Measurements from ENCODE around the gene SUPT3H.
"Not testable (repeated sequence)": the region's sequence is repeated elsewhere in the genome, so short reads cannot be mapped to it uniquely, and the experiment has no call there.

Gene SUPT3H

DNA sequence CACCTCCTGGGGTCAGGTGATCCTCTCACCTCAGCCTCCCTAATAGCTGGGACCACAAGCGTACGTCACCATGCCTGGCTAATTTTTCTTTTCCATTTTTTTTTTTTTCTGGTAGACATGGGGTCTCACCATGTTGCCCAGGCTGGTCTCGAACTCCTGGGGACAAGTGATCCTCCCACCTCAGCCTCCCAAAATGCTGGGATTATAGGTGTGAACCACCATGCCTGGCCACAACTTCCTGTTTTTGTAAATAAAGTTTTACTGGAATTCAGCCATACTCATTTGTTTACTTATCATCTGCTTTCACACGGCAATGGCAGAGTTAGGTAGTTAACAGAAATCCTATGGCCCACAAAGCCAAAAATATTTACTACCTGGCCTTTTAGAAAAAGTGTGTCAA lies 57.4 kb downstream of the SUPT3H start:
- no peak for DNase-seq

DNA sequence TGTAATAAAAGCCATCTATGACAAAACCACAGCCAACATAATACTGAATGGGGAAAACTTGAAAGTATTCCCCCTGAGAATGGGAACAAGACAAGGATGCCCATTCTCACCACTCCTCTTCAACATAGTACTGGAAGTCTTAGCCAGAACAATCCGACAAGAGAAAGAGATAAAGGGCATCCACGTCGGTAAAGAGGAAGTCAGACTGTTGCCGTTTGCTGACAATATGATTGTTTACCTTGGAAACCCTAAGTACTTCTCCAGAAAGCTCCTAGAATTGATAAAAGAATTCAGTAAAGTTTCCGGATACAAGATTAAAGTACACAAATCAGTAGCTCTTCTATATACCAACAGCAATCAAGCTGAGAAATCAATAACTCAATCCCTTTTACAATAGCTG lies 63.6 kb downstream of the SUPT3H start:
- DNase-seq: no peak

DNA sequence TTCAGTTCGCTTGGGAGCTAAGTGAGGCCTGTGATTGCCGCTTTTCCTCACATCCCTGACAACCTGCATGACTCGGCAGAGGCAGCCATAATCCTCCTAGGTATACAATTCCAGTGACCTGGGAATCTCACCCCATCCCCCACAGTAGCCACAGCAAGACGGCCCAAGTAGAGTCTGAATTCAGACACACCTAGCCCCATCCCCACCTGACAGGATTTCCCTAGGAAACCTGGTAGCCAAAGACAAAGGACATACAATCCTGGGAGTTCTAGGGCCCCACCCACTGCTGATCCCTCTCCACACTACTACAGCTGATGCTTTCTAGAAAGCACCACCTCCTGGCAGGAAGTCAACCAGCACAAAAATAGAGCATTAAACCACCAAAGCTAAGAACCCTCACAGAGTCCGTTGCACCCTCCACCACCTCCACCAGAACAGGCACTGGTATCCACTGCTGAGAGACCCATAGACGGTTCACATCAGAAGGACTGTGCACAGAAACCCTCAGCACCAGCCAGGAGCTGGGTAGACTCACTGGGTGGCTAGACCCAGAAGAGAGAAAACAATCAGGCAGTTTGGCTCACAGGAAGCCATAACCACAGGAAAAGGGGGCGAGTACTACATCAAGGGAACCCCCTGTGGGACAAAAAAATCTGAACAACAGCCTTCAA lies 67.5 kb downstream of the SUPT3H start:
- no peak for DNase-seq

DNA sequence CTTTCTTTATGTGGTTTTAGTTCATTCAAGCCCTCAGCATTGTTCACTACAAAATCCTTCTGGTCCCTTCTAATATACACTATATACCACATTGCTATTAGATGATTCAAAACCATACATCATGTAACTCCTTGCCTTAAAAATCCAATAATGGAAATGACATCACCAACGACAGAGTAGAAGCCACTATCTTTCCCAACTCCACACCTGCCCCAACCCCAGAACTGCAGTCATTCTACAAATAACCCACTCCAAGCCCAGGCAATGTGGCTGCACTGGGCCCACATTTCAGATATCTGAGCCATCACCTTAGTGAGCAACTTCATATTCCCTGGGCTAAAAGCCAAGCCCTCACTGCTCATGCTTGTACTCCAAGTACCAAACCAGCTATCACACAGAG lies 72.2 kb downstream of the SUPT3H start:
- no peak for DNase-seq

DNA sequence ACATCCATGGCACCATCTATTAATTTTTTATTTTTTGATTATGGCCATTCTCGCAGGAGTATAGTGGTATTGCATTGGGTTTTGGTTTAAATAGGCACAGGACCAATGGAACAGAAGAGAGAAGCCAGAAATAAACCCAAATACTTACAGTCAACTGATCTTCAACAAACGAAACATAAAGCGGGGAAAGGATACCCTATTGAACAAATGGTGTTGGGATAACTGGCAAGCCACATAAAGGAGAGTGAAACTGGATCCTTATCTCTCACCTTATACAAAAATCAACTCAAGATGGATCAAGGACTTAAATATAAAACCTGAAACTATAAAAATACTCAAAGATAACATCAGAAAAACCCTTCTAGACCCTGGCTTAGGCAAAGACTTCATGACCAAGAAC lies 74.9 kb downstream of the SUPT3H start:
- DNase-seq: no peak

DNA sequence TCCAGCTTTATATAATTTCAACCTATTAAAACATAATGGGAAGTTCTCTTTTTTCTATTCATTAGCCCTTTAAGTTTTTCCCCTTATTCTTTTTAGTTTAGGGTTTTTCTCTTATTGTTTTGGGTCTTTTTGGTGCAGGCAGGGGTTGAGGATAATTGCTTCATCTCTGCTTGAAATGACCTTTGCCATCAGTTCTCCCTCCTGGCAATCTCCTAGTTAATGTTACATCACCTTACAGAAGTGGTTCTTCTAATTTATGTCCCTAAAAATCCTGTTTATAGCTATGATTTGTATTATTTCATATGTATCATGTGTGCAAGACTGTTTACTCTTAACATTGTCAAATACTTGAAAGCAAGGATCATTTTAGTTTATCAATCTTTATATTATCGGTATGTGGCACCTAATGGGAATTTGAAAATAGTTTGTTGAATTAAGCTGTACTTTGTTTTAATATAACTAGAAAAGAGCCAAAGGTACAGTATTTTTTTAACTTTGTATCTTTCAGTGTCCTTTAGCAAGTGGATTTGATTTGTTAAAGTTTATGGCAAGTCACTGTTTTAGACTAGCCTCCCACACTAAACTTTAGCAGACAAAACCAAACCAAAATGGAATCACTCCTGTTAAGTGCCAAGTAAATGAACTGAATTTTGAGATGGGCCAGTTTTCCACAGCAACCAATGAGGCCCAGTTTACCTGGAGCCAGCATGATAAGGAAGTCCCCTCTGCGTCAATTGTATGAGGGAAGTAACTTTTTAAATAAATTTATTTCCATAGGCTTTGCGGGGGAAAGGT lies 76.2 kb downstream of the SUPT3H start:
- DNase-seq: no peak

DNA sequence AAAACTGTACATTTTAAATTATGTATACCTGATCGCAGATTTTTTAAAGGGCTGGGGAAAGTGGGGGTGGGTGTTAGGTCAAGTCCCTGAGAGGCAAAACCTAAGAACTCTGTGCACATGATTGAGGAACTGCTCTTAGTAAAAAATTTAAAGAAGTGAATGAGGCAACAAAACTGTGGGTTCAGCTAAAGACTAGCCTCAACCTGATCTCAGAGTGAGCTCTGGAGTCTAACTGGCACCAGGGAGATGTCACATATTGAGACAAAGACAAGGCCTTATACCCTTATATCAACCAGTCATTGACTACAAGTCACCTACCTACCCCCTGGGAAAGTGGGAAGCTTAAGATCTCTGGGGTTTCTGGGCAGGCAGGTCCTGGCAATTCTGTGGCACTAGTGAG lies 77.0 kb downstream of the SUPT3H start:
- DNase-seq: no peak

DNA sequence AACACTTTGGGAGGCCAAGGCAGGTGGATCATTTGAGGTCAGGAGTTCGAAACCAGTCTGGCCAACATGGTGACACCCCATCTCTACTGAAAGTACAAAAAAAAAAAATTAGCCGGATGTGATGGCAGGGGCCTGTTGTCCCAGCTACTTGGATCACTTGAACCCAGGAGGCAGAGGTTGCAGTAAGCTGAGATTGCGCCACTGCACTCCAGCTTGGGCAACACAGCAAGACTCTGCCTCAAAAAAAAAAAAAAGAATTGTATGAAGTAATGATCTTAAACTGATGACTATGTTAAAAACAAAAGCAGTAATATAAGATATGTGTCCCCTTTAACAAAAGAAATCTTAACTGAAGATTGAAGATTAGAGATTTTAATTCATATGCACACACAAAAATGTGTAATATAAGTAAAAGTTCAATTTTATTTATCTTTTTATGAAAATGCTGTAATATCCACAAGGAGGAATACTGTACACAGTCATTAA lies 78.6 kb downstream of the SUPT3H start:
- no peak for DNase-seq

DNA sequence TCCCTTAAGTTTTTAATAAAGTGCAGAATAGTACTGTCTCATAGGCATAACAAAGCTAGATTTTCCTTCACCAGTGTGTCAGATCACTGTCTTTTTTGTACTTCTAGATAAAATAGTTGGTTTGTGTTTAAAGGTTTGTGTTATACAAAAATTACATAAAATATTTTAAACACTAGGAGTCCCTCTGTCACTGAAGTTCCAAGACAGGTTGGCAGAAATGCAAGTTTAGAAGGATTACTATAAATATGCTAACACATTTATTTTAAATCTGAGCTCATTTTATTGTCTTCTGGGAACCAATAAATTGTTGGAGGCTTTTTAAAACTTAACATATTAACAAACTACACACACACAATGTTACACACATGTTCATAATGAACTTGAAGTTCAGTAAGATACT lies 80.4 kb downstream of the SUPT3H start:
- no peak for DNase-seq

DNA sequence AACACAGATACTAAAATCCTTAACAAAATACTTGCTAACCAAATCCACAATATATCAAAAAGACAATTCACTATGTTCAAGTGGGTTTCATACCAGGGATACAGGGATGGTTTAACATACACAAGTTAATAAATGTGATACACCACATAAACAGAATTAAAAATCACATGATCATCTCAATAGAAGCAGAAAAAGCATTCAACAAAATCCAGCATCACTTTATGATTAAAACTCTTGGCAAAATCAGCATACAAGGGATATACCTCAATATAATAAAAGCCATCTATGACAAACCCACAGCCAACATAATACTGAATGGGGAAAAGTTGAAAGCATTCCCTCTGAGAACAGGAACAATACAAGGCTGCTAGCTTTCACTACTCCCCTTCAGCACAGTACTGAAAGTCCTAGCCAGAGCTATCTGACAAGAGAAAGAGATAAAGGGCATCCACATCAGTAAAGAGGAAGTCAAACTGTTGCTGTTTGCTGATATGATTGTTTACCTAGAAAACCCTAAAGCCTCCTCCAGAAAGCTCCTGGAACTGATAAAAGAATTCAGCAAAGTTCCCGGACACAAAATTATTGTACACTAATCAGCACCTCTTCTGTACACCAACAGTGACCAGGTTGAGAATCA lies 83.6 kb downstream of the SUPT3H start:
- DNase-seq: not testable (repeated sequence)

DNA sequence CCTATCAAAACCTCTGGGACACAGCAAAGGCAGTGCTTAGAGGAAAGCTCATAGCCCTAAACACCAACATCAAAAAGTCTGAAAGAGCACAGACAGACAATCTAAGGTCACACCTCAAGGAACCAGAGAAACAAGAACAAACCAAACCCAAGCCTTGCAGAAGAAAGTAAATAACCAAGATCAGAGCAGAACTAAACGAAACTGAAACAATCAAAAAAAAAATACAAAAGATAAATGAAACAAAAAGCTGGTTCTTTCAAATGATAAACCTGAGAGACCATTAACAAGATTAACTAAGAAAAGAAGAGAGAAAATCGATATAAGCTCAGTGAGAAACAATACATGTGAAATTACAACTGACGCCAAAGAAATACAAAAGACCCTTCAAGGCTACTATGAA lies 84.4 kb downstream of the SUPT3H start:
- DNase-seq: no peak

DNA sequence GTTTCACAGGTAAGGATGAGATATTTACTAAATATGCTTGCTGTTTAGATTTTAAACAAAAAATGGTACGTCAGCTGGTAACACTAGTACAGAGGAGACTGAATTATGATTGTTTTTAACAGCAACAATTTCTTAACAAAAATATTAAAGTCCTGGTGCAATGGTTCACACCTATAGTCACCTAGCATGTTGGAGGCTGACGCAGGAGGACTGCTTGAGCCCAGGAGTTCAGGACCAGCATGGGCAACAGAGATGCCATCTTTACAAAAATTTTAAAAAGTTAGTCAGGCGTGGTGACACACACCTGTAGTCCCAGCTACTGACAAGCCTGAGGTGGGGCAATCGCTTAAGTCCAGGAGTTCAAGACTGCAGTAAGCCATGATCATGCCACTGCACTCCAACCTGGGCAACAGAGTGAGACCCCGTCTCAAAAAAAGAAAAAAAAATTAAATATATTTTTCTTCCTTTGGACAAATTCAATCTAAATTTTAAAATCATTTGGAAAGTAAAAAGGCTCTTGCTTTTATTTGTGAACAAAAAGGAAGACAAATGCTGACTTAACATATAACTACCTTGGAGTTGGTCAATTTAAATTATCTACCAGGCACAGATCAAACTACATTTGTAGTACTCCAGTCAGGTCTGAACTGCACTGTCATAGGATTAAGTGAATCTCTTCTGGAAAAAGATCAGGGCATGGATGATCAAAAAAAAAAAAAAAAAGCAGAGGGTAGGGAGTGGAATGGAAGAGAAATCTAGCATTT lies 87.8 kb downstream of the SUPT3H start:
- DNase-seq: no peak

DNA sequence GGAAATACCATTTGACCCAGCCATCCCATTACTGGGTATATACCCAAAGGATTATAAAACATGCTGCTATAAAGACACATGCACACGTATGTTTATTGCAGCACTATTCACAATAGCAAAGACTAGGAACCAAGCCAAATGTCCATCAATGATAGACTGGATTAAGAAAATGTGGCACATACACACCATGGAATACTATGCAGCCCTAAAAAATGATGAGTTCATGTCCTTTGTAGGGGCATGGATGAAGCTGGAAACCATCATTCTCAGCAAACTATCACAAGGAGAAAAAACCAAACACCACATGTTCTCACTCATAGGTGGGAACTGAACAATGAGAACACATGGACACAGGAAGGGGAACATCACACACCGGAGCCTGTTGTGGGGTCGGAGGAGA lies 91.0 kb downstream of the SUPT3H start:
- DNase-seq: not testable (repeated sequence)

DNA sequence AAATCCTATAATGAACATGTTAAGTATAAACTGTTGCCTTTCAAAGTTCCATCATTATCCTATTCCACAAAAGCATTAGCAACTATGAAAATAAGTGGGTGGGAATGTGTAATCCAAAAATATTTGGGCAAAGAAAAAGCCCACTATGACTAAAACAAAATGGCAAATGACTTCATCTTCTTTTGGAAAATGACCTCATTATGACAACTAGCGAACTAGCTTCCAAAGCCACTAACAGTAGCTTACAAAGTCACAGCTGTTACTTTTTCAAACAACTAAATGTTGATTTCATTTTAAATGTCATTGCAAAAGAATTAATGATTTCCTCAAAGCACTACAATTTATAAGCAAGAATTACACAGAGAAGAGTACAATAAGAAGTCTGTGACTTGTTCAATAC lies 99.4 kb downstream of the SUPT3H start:
- no peak for DNase-seq

DNA sequence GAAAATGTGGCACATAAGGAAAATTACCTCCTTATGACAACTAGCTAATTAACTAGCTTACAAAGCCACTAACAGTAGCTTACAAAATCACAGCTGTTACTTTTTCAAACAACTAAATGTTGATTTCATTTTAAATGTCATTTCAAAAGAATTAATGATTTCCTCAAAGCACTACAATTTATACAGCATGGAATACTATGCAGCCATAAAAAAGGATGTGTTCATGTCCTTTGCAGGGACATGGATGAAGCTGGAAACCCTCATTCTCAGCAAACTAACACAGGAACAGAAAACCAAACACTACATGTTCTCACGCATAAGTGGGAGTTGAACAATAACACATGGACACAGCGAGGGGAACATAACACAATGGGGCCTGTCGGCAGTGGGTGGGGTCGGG lies 100.0 kb downstream of the SUPT3H start:
- DNase-seq: not testable (repeated sequence)

DNA sequence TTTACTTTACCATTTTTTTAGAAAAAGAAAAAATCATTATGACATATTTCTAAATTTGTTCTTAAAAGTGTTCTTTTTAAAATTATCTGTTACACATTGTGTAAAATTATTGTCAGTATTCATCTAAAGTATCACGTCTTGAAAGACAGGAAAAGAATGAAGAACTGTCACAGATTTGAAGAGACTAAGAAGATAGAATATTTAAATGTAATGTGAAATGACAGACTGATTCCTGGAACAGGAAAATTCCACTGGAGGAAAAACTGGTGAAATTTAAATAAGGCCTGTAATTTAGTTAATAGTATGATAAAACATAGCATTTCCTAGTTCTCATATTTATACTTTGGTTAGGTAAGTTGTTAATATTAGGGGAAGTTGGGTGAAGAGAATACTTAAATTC lies 102.4 kb downstream of the SUPT3H start:
- no peak for DNase-seq

DNA sequence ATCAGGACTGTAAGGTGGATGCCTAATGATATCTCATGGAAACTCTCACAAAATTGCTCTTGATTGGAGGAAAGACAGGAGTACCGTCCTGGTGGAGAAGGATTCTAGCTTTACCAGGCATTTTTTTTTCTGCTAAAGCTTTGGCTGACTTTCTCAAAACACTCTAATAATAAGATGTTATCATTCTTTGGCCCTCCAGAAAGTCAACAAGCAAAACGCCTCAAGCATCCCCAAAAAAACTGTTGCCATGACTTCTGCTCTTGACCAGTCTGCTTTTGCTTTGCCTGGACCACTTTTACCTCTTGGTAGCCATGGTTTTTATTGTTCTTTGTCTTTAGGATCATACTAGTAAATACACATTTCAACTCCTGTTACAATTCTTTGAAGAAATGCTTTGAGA lies 105.1 kb downstream of the SUPT3H start:
- no peak for DNase-seq

DNA sequence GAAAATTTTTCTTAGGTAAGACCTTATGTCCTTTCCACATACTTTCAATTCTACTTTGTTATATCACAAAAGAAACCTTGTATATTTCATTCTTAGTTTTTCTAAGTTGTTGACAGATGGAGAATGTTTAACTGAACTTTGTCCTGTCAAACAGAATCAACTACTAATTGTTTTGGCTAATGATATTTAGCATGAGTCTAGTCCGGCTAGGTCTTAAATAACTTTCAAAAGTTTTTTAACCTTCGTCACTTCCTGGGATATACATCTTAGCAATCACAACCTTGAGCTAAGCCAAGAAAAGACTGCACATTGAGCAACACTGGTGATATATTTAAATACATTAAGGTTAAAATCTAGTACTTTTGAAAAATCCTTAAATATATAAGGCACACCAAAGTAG lies 112.5 kb downstream of the SUPT3H start:
- no peak for DNase-seq

DNA sequence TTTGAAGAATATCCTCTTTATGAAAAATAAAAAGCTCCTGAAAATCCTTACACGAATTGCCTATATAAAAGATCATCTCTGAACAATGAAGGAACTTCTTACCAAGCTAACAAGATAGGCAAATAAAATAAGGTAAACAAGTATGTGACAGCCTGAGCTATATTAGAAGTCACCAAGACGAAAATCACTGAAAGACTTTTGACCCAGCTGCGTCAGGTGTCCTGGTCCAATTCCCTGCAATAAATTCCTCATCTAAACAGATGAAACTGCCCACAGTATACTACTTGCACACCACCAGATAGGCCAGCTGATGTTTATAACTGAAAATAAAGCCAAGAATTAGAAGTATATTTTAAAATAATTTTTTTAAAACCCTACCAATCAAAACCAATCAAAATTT lies 117.0 kb downstream of the SUPT3H start:
- DNase-seq: no peak

DNA sequence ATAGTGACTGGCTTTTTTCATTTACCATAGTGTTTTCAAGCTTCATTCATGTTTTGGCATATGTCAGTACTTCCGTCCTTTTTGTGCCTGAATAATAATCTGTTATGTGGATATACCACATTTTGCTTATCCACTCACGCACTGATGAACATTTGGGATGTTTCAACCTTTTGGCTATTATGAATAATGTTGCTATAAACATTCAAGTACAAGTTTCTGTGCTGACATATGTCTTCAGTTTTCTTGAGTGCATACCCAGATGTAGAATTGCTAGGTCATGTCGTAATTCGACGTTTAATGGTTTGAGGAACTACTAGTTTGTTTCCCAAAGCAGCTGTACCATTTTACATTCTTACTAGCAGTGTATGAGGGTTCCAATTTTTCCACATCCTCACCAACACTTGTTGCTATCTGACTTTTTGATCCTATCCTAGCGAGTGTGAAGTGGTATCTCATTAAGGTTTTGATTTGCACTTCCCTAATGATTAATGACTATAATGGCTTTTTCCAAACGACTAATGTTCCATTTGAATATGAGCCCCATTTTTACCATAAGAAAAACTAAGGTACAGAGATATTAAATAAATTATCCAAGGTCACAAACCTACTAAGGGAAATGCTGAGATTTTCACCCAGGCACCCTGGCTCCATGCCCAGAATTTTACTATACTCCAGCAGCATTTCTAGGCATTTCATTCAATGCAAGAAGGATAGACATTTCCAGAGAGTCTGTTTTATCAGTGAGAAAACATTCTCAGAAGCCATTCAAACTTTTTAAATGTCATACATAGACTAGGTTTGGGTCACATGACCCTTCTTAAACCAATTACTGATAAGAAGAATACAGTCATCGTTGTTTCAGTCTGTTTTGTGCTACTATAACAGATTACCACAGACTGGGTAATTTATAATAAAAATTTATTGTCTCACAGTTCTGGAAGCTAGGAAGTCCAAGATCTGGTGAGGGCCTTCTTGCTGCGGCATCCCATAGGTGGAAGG lies 120.7 kb downstream of the SUPT3H start:
- DNase-seq: no peak

DNA sequence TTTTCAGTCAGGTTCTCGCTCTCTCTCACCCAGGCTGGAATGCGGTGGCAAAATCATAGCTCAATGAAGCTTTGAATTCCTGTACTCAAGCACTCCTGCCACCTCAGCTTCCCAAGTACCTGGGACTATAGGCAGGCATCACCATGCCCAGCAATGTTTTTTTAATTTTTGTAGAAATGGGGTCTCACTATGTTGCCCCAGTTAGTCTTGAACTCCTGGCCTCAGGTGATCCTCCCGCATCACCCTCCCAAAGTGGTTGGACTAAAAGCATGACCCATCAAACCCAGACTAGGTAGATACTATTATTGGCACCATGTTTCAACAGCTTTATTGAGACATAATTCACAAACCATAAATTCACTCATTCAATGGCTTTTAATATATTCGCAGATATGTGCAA lies 122.3 kb downstream of the SUPT3H start:
- no peak for DNase-seq

DNA sequence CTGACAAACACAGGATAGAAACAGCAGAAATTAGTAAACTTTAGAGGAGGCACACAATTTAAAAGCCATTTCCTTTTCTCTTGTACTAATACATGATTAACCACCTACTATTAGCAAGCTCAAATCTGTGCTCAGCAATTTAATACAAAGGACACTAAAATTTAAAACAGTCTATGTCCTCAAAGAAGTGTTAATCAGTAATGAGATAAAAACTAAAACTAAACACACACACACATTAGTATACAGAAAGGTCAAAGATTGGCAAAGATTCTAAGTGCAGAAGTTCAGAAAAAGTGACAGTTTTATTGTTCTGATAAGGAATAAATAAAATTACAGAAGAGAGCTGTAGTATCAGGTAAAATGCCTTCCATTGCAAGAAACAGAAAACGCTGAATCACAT lies 123.5 kb downstream of the SUPT3H start:
- DNase-seq: no peak

Data from right hindlimb (tissue), 1 donor.